ENCODE data around the gene MARCHF3. TPM values are rescaled to one million over a fixed set of nuclear protein-coding genes. Genes with fewer than 3 reads are reported as not detected.

Gene MARCHF3
- total RNA-seq, 2 experiments from 2014 or later = 5.4 to 7.0 TPM

GRCh38 chr5:126976520-126977172 is 53.7 kb downstream of the MARCHF3 start:
- intact Hi-C loops (cut with micrococcal nuclease; ENCODE audit: unreplicated experiment) = no loop called here
- no peak for DNase-seq (ENCODE audit: low spot score)
- H3K4me3 ChIP-seq (ENCODE audit: low read depth, low read length, poor library complexity, severe bottlenecking) = no peak overlapping the region
- H3K4me2 ChIP-seq (ENCODE audit: low read length) = no peak overlapping the region
- peaks cover 18% of the 10 kb centered on the region; the same call in 1 of the 2 replicates for H3K79me2 ChIP-seq (ENCODE audit: insufficient read depth, low read depth, low read length)
- peaks cover 48% of the 10 kb centered on the region for H3K4me1 ChIP-seq (ENCODE audit: insufficient read depth, low read length, poor library complexity, severe bottlenecking)
- no peak overlapping the region for H3K27ac ChIP-seq (ENCODE audit: low read depth, low read length, poor library complexity, severe bottlenecking)
- no peaks in the 10 kb centered on the region for H3K36me3 ChIP-seq (ENCODE audit: insufficient read depth, low read length)
- no peak overlapping the region for H2AFZ ChIP-seq (ENCODE audit: low read length)
- ChIA-PET CTCF (ENCODE audit: unreplicated experiment) (interaction anchor here (1.0 to 1.4 kb wide), 2 partner anchors 15 to 198 kb away, joined by 3 to 4 read pairs; no protein-coding TSS in a partner anchor), POLR2A (no interaction called here)
- no TSS peak for BruUV-seq (replicated peaks)
- H3K9me2 ChIP-seq (ENCODE audit: insufficient read depth, low read length) = no peaks in the 10 kb centered on the region
- no peaks in the 10 kb centered on the region for H4K20me1 ChIP-seq (ENCODE audit: insufficient read depth, low read length)
- TF ChIP-seq EZH2phosphoT487 (IDR thresholded peaks at IDR 0.05; ENCODE audit: borderline replicate concordance, low read depth, low read length) = no peak
- TF ChIP-seq CTCF (conservative IDR thresholded peaks at IDR 0.05; ENCODE audit: low read length) = no peak
- no peaks in the 10 kb centered on the region for H3K9me3 ChIP-seq (ENCODE audit: low read length)

- Histone ChIP-seq H3K79me2 (ENCODE audit: insufficient read depth, low read depth, low read length) (peaks cover 24% of the 10 kb centered on the region; the same call in 1 of the 2 replicates), H3K4me2 (ENCODE audit: low read length) (peak overlapping the region; percentile 9), H3K4me3 (ENCODE audit: low read depth, low read length, poor library complexity, severe bottlenecking) (no peak overlapping the region), H3K27ac (ENCODE audit: low read depth, low read length, poor library complexity, severe bottlenecking) (no peak overlapping the region), H3K4me1 (ENCODE audit: insufficient read depth, low read length, poor library complexity, severe bottlenecking) (peaks cover 56% of the 10 kb centered on the region), H3K9me2 (ENCODE audit: insufficient read depth, low read length) (no peaks in the 10 kb centered on the region), H3K9me3 (ENCODE audit: low read length) (no peaks in the 10 kb centered on the region), H4K20me1 (ENCODE audit: insufficient read depth, low read length) (no peaks in the 10 kb centered on the region), H2AFZ (ENCODE audit: low read length) (no peak overlapping the region), H3K36me3 (ENCODE audit: insufficient read depth, low read length) (no peaks in the 10 kb centered on the region)
- TF ChIP-seq EZH2phosphoT487 (IDR thresholded peaks at IDR 0.05; ENCODE audit: borderline replicate concordance, low read depth, low read length) (no peak), CTCF (conservative IDR thresholded peaks at IDR 0.05; ENCODE audit: low read length) (no peak)
- POLR2A ChIA-PET = interaction anchor here (1.2 to 1.6 kb wide), 2 partner anchors 13 to 23 kb away, joined by 3 to 5 read pairs; no protein-coding TSS in a partner anchor
- no peak for DNase-seq (ENCODE audit: low spot score)
- no TSS peak for BruUV-seq (replicated peaks)
- CTCF ChIA-PET (ENCODE audit: unreplicated experiment) = interaction anchor here (1.4 kb wide), 1 partner anchor 16 kb away, joined by 3 read pairs; no protein-coding TSS in a partner anchor
- intact Hi-C loops (cut with micrococcal nuclease; ENCODE audit: unreplicated experiment) = no loop called here
These were observed 54.6 kb downstream of the MARCHF3 start for GRCh38 chr5:126975796-126976195.

DNA sequence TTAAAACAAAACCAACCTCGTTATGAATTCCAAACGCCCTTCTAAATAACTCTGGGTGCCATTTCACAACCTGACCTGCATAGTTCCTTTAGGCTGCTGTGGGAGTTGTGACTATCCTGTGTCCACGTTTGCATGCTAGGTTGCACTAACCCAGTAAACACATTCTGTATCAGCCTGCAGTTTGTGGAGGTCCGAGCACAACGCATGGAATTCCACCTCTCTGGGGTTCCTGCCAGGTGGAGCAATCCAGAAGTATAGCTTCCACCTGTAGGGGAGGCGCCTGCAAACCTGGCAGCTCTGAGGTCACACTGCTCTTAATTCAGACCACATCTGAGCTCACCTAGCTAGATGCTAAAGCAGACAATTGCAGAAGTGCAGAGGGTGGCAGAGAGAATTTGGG is 57.2 kb downstream of the MARCHF3 start:
- peak; percentile 24 for DNase-seq (ENCODE audit: low spot score)
- TF ChIP-seq CTCF (conservative IDR thresholded peaks at IDR 0.05; ENCODE audit: low read length) (no peak), EZH2phosphoT487 (IDR thresholded peaks at IDR 0.05; ENCODE audit: borderline replicate concordance, low read depth, low read length) (no peak)
- Histone ChIP-seq H3K4me2 (ENCODE audit: low read length) (peak overlapping the region; percentile 66), H3K27ac (ENCODE audit: low read depth, low read length, poor library complexity, severe bottlenecking) (peak overlapping the region; percentile 90), H4K20me1 (ENCODE audit: insufficient read depth, low read length) (no peaks in the 10 kb centered on the region), H3K9me2 (ENCODE audit: insufficient read depth, low read length) (no peaks in the 10 kb centered on the region), H3K4me3 (ENCODE audit: low read depth, low read length, poor library complexity, severe bottlenecking) (peak overlapping the region; percentile 63), H3K9me3 (ENCODE audit: low read length) (0 out of 2 replicates have a peak, but pooled peaks cover 4% of the 10 kb centered on the region), H2AFZ (ENCODE audit: low read length) (peak overlapping the region; percentile 66; the same call in 1 of the 2 replicates), H3K36me3 (ENCODE audit: insufficient read depth, low read length) (no peaks in the 10 kb centered on the region), H3K79me2 (ENCODE audit: insufficient read depth, low read depth, low read length) (peaks cover 33% of the 10 kb centered on the region; the same call in 1 of the 2 replicates), H3K4me1 (ENCODE audit: insufficient read depth, low read length, poor library complexity, severe bottlenecking) (peaks cover 78% of the 10 kb centered on the region)
- BruUV-seq (replicated peaks) = no TSS peak
- ChIA-PET CTCF (ENCODE audit: unreplicated experiment) (no interaction called here), POLR2A (interaction anchor here (0.6 to 1.7 kb wide), 3 partner anchors 25 to 195 kb away, joined by 3 to 4 read pairs (median 4); no protein-coding TSS in a partner anchor)
- intact Hi-C loops (cut with micrococcal nuclease; ENCODE audit: unreplicated experiment) = loop anchor here (2.0 to 5.0 kb wide), 2 partner anchors 58 to 196 kb away; partner anchors contain the start of genes LMNB1 and MARCHF3
